Kidney (tissue), 14 donors: ENCODE measurements around the gene CCDC187. TPM values are rescaled to one million over a fixed set of nuclear protein-coding genes. Genes with fewer than 3 reads are reported as not detected.

Experiments
- DNase-seq, 5 donors: peaks; one replicate each; pipeline ENCODE4 v3.0.0-alpha.2; 2013 to 2020
- FAIRE-seq: peaks from 2 replicates; lab custom pipeline; 2012; peaks lifted over from hg19 to GRCh38; lab: Jason Lieb, UNC
- H3K27ac ChIP-seq, 2 donors: one replicate each; pipeline ENCODE4 v1.7.0; 2013; ENCODE audit warnings: low read depth in 2 of 2, low read length in 2 of 2, inconsistent platforms in 1 of 2
- H3K27me3 ChIP-seq: one replicate; pipeline ENCODE4 v1.7.1; 2013; ENCODE audit warnings: low read length, inconsistent platforms; ENCODE audit not compliant: control insufficient read depth, insufficient read depth
- H3K36me3 ChIP-seq, 3 donors: one replicate each; pipeline versions ENCODE4 v1.7.0 to v1.7.1; 2013; ENCODE audit warnings: low read length in 3 of 3, control low read depth in 1 of 3, inconsistent platforms in 1 of 3; ENCODE audit not compliant: insufficient read depth in 3 of 3, control insufficient read depth in 2 of 3
- H3K4me1 ChIP-seq, 3 donors: one replicate each; pipeline versions ENCODE4 v1.7.0 to v1.7.1; 2013; ENCODE audit warnings: low read length in 3 of 3, inconsistent platforms in 1 of 3, low read depth in 1 of 3; ENCODE audit not compliant: control insufficient read depth in 2 of 3, insufficient read depth in 2 of 3
- H3K4me3 ChIP-seq, 3 donors: one replicate each; pipeline versions ENCODE4 v1.7.0 to v1.8.1; 2013; ENCODE audit warnings: low read length in 3 of 3, control low read depth in 1 of 3, inconsistent platforms in 1 of 3
- H3K9ac ChIP-seq, 3 donors: one replicate each; pipeline versions ENCODE4 v1.7.0 to v1.7.1; 2013; ENCODE audit warnings: low read length in 3 of 3, control low read depth in 1 of 3, inconsistent platforms in 1 of 3
- H3K9me3 ChIP-seq, 3 donors: one replicate each; pipeline versions ENCODE4 v1.7.0 to v1.7.1; 2013; ENCODE audit warnings: low read length in 3 of 3, control low read depth in 1 of 3, inconsistent platforms in 1 of 3; ENCODE audit not compliant: control insufficient read depth in 2 of 3, insufficient read depth in 1 of 3
- CTCF ChIP-seq: IDR thresholded peaks from 3 replicates; pipeline ENCODE4 v1.5.1; 2012; ENCODE audit warnings: mild to moderate bottlenecking, moderate library complexity, borderline replicate concordance; ENCODE audit not compliant: insufficient read depth; ENCODE audit errors: extremely low read depth
- intact Hi-C: fragments of 100-400 bp; cut with DNase I; formaldehyde crosslinking; loops from one replicate; pipeline ENCODE4 v1.11.1; 2022
- polyA plus RNA-seq: library from polyadenylated mRNA; stranded (reverse); fragments of 350-450 nt; fragmentation: Illumina TruSeq; extraction: RNeasy Lipid Tissue Mini Kit (QIAGEN cat#74804); gene quantifications from one replicate; pipeline ENCODE4 v1.2.3, GENCODE V29; 2014; ENCODE audit warnings: low read depth, low replicate concordance; ENCODE audit not compliant: insufficient read depth
- total RNA-seq: library from RNA; stranded (reverse); fragmentation: NEBNext Ultra II Directional; extraction: Animal tissue kit (Norgen Biotek cat#: 25700); gene quantifications from one replicate; pipeline ENCODE4 v1.2.1, GENCODE V29; 2021
- donor health status: control.
- donor health status: control.
- donor health status: control.
- donor health status: control.
- donor health status: control.
- donor health status: DM: yes; HTN: yes; CAD: no.
- donor health status: Normal renal cell carcinoma (clear cell type).

CCDC187 gene
- total and polyA plus RNA-seq, 2 donors from 2014 or later = 0.84 to 2.3 TPM

DNA sequence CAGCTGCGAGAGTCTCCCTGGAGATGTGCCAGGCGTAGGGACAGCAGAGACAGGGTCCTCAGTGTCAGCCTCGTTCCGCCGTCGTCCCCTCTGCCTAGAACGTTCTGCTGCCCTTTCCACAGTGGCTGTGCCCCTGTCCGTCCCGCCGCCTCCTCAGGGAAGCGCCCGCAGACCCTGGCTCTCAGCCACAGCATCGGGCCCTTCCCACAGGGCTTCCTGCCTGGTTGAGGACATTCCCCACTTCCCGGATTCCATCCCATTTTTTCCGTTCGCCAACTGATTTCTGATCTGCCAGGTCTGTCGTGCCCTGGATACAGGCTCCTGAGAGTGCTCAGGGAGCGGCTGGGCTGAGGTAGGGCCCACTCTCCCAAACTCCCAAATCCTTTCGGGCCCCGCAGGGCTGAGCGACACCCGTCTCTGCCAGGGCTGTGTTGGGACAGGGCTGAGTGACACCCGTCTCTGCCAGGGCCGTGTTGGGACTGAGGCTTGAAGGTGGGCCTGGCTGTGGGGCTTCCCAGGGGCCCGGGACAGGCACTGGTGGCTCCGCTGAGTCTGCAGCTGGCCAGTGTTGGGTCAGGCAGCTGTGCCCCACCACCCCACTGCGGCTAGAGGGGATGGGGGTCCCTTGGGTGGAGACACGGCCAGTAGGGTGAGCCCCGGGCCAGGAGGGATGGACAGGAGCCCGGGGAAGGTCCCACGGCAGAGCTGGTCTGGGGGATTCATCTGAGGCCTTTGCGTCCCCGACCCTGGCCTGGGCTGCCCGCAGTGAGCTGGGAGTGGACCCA, 43.8 kb upstream of the CCDC187 start:
- no peak overlapping the region for H3K9ac ChIP-seq
- intact Hi-C loops = no loop called here
- no peaks in the 10 kb centered on the region for H3K9me3 ChIP-seq
- peaks cover 0 to 11% (median 0%) of the 10 kb centered on the region in 3 donors for H3K4me1 ChIP-seq
- no peak overlapping the region for H3K4me3 ChIP-seq
- FAIRE-seq = no peak
- no peak overlapping the region for H3K27ac ChIP-seq
- no peaks in the 10 kb centered on the region for H3K27me3 ChIP-seq
- no peaks in the 10 kb centered on the region for H3K36me3 ChIP-seq
- TF ChIP-seq CTCF = no peak
- no peak for DNase-seq

- FAIRE-seq = no peak
- H3K36me3 ChIP-seq = no peaks in the 10 kb centered on the region
- intact Hi-C loops = no loop called here
- no peaks in the 10 kb centered on the region for H3K9me3 ChIP-seq
- H3K27ac ChIP-seq = no peak overlapping the region
- no peaks in the 10 kb centered on the region for H3K27me3 ChIP-seq
- no peak overlapping the region for H3K4me3 ChIP-seq
- H3K9ac ChIP-seq = no peak overlapping the region
- peaks cover 0 to 14% (median 0%) of the 10 kb centered on the region in 3 donors for H3K4me1 ChIP-seq
- no peak for TF ChIP-seq CTCF
- DNase-seq = no peak
Measured at GRCh38 chr9:136346927-136347465, 43.1 kb upstream of the CCDC187 start.

- Histone ChIP-seq H3K27ac (no peak overlapping the region), H3K9me3 (no peaks in the 10 kb centered on the region), H3K27me3 (no peaks in the 10 kb centered on the region), H3K4me3 (no peak overlapping the region), H3K9ac (no peak overlapping the region), H3K4me1 (peaks cover 0 to 16% (median 0%) of the 10 kb centered on the region in 3 donors), H3K36me3 (no peaks in the 10 kb centered on the region)
- intact Hi-C loops = no loop called here
- no peak for FAIRE-seq
- DNase-seq = no peak
- no peak for TF ChIP-seq CTCF
Measured at GRCh38 chr9:136346157-136346481, 42.2 kb upstream of the CCDC187 start.
